GM13977 (cell line): Measurements from ENCODE around the gene GGTA1.
"Not testable (repeated sequence)": the region's sequence is repeated elsewhere in the genome, so short reads cannot be mapped to it uniquely, and the experiment has no call there.

Experiments
- DNase-seq: peaks from one replicate; pipeline ENCODE4 v3.0.0; 2012; ENCODE audit warnings: low spot score
- CTCF ChIP-seq: IDR thresholded peaks from 2 replicates; pipeline ENCODE4 v1.5.1; 2012; ENCODE audit warnings: mild to moderate bottlenecking, control low read depth; ENCODE audit not compliant: insufficient read depth; ENCODE audit errors: extremely low read depth, missing control alignments
- in situ Hi-C: fragments of 300-500 bp; cut with MboI; formaldehyde crosslinking; loops from one replicate; pipeline ENCODE4 v1.12.0; 2022; ENCODE audit warnings: low sequenced_read_pairs, low pct_unique_long_range_greater_than_20kb, mixed read lengths, inconsistent platforms; ENCODE audit not compliant: unreplicated experiment

GGTA1 gene

GRCh38 chr9:121538221-121538620 is 38.6 kb upstream of the GGTA1 start:
- DNase-seq: no peak
- in situ Hi-C loops: loop anchor here (25.0 kb wide), 1 partner anchor 449 kb away; no protein-coding TSS in a partner anchor
- no peak for TF ChIP-seq CTCF

- TF ChIP-seq CTCF: no peak
- DNase-seq: no peak
- in situ Hi-C loops: loop anchor here (25.0 kb wide), 1 partner anchor 450 kb away; no protein-coding TSS in a partner anchor
Observed at GRCh38 chr9:121537283-121537682, 37.6 kb upstream of the GGTA1 start.

GRCh38 chr9:121532881-121533280 is 33.2 kb upstream of the GGTA1 start:
- DNase-seq: no peak
- in situ Hi-C loops: loop anchor here (25.0 kb wide), 1 partner anchor 454 kb away; no protein-coding TSS in a partner anchor
- TF ChIP-seq CTCF: no peak

GRCh38 chr9:121529237-121529987 is 29.8 kb upstream of the GGTA1 start:
- no peak for TF ChIP-seq CTCF
- no peak for DNase-seq
- in situ Hi-C loops: loop anchor here (25.0 kb wide), 1 partner anchor 458 kb away; no protein-coding TSS in a partner anchor

GRCh38 chr9:121528642-121529041 is 29.0 kb upstream of the GGTA1 start:
- no peak for DNase-seq
- in situ Hi-C loops: loop anchor here (25.0 kb wide), 1 partner anchor 459 kb away; no protein-coding TSS in a partner anchor
- no peak for TF ChIP-seq CTCF

- DNase-seq: no peak
- no peak for TF ChIP-seq CTCF
Observed at GRCh38 chr9:121527371-121527770, 27.7 kb upstream of the GGTA1 start.

GRCh38 chr9:121519688-121520087 is 20.0 kb upstream of the GGTA1 start:
- DNase-seq, in situ Hi-C loops: not testable (repeated sequence)

More at GRCh38 chr9:121527371-121527770, 27.7 kb upstream of the GGTA1 start:
- in situ Hi-C loops: loop anchor here (25.0 kb wide), 1 partner anchor 460 kb away; no protein-coding TSS in a partner anchor
